NT2/D1 (cell line): ENCODE results near the gene MYLIP.

Source experiments
- SUZ12 ChIP-seq: IDR thresholded peaks from 2 replicates; pipeline ENCODE4 v1.6.1; 2011; ENCODE audit not compliant: insufficient read length, insufficient read depth; ENCODE audit errors: extremely low read depth
- YY1 ChIP-seq: IDR thresholded peaks from 2 replicates; pipeline ENCODE4 v1.6.1; 2011; ENCODE audit not compliant: insufficient read length, insufficient read depth
- ZNF274 ChIP-seq: IDR thresholded peaks from 2 replicates; pipeline ENCODE4 v1.6.1; 2011; ENCODE audit warnings: mild to moderate bottlenecking, low read depth, low read length

- TF ChIP-seq SUZ12 (no peak), YY1 (no peak), ZNF274 (no peak)
These were observed 2.0 kb upstream of the MYLIP start for GRCh38 chr6:16126861-16127260.
